Tracheal epithelial cell (primary cell): Measurements from ENCODE around the gene CCDC197. TPM values are rescaled to one million over a fixed set of nuclear protein-coding genes. Genes with fewer than 3 reads are reported as not detected.

ENCODE experiments used
- total RNA-seq: library from RNA; depleted of rRNA; stranded (reverse); fragments of >200 nt; gene quantifications from 2 replicates; pipeline ENCODE4 v1.2.1, GENCODE V29; 2014

The CCDC197 gene
- not detected in 2 replicates for total RNA-seq

GRCh38 chr14:93997082-93997481 is at the start of gene CCDC197:
Gene CCDC197, plus strand, starts transcription at chr14:93997301. Its CDS starts 831 bp downstream, at chr14:93998132.

GRCh38 chr14:93976477-93977057 is 20.5 kb upstream of the CCDC197 start, which contains the start of gene ASB2:
Gene ASB2, minus strand, starts transcription at chr14:93976570. Its CDS starts 12,031 bp downstream, at chr14:93964539.

GRCh38 chr14:94026173-94026888 is 29.2 kb downstream of the CCDC197 start, which contains the start of gene OTUB2:
Gene OTUB2, plus strand, starts transcription at chr14:94026340. Its CDS starts 198 bp downstream, at chr14:94026538.

Other genes starting within 250 kb of the CCDC197 start
- not detected in 2 replicates for gene PRIMA1, start 208.8 kb upstream of the CCDC197 start, total RNA-seq
- gene FAM181A, start 70.0 kb upstream of the CCDC197 start, total RNA-seq, result not detected in 2 replicates
- gene ASB2, start 20.7 kb upstream of the CCDC197 start, total RNA-seq, result under 0.01 and 1.9 TPM in 2 replicates
- gene OTUB2, start 29.0 kb downstream of the CCDC197 start, total RNA-seq, result 1.7 and 7.5 TPM in 2 replicates
- 98.5 and 127 TPM in 2 replicates for gene DDX24, start 83.9 kb downstream of the CCDC197 start, total RNA-seq
- 7.7 and 8.9 TPM in 2 replicates for gene IFI27L1, start 84.0 kb downstream of the CCDC197 start, total RNA-seq
- 30.7 and 39.5 TPM in 2 replicates for gene IFI27, start 113.4 kb downstream of the CCDC197 start, total RNA-seq
- 46.0 and 79.5 TPM in 2 replicates for gene IFI27L2, start 132.3 kb downstream of the CCDC197 start, total RNA-seq
- 12.1 and 24.6 TPM in 2 replicates for gene PPP4R4, start 177.0 kb downstream of the CCDC197 start, total RNA-seq